Stimulated activated CD4-positive, alpha-beta T cell treated with anti-CD3 and anti-CD28 coated beads, TNF-alpha, amount 100 ng/mL, for 48 hours (primary cell): ENCODE results near the gene ATP7B.
A peak's percentile ranks its signal among the peaks of the same experiment; 100 is the strongest.
"Not testable (repeated sequence)": the region's sequence is repeated elsewhere in the genome, so short reads cannot be mapped to it uniquely, and the experiment has no call there.

Experiments used
- DNase-seq, 3 donors: peaks; one replicate each; pipeline ENCODE4 v3.0.0-alpha.2; 2020; ENCODE audit warnings: low read depth in 3 of 3

ATP7B gene

DNA sequence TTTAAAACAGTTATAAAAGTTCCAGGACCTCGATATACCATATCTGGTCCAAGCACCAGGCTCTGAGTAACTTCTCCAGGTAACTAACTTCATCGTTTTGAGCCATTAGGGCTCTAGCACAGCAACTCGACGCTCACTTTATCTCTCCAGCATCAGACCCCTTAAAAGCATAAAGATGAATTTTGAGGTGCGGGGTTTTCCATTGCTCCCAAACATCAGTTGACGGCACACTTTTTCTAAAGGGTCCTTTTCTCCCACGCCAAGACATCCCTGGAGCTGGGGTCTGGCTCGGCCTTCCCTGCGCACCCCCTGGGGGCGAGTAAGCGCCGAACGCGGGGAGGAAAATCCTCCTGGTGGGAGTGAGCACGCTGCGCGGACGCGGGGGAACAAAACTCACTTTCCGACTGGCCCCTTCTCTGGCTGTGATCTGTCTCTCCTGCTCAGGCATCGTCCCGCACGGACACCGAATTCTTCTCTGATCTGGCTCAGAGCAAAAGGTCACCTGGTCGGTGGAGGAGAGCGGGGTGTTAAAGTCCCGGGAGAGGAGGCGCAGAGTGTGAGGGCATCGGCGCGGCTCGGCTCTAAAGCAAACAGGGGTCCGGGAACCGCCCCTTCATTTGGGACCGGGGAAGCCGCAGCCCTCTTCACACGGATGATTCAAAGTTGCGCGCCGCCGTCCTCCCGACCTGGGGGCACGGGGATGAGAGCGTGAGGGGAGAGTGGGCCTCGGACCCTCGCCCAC lies at the start of gene ATP7B:
ATP7B (minus strand) TSS at position 561 of the 742 bp plus-strand sequence; CDS start at position 448, 113 bp downstream.
- DNase-seq = peak in 2 of 3 donors; percentile 3 to 14

DNA sequence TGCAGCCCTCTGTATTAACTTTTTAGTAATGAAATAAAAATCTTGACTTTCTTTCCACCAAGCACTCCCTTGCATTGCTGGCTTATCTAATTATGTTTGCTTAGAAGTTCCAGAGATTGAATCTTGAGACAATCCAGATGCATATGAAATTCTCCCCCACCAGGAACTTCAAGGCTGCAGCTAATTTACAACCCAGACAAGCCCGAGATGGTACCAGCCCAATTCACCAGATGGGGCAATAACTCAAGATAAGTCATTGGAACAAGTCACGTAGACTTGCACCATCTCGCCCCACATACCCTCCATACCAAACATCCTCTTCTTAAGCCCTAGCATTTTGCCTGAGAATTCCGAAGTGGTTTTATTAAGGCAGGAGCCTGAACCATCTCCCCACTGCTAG lies 42.2 kb upstream of the ATP7B start:
- no peak for DNase-seq

DNA sequence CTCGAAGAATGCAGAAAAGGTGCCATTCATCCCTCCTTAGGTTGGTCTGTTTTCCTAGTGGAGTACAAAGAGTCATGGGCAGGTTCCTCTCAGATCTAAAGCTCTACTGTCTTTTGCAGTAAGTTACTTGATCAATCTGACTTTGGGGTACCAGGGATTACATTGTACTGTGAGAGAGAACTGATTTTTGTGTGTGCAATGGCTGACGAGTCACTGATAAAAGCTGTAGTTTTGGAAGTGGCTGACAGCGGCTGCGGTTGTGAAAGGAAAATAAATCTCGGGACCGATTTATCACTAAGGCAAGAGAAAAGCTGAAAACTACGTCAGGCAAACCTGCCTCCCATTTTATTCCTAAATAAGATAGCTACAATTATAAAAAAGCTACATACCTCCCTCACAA lies 40.1 kb upstream of the ATP7B start:
- DNase-seq = no peak

DNA sequence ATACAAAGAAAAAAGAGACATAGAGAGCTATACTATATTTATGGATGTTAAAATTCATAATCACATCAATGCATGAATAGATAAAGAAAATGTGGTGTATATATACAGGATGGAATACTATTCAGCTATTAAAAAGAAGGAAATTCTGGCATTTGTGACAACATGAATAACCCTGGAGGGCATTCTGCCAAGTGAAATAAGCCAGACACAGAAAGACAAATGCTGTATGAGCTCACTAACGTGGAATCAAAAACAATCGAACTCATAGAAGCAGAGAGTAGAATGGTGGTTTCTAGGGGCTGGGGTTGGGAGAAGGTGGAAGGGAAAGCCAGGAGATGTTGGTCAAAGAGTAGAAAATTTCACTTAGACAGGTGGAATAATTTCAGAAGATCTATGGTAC lies 37.3 kb upstream of the ATP7B start:
- no peak for DNase-seq

DNA sequence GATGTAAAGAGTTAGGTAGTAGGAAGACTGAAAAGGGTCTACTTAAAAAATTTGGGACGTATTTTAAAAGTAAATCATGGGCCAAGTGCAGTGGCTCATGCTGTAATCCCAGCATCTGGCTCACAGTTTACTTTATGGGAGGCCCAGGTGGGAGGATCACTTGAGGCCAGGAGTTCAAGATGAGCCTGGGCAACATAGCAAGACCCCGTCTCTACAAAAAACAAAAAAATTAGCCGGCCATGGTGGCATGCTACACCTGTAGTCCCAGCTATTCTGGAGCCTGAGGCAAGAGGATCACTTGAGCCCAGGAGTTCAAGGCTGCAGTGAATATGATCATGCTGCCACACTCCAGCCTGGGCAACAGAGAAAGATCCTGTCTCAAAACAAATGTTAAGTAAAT lies 36.2 kb upstream of the ATP7B start:
- DNase-seq = no peak

DNA sequence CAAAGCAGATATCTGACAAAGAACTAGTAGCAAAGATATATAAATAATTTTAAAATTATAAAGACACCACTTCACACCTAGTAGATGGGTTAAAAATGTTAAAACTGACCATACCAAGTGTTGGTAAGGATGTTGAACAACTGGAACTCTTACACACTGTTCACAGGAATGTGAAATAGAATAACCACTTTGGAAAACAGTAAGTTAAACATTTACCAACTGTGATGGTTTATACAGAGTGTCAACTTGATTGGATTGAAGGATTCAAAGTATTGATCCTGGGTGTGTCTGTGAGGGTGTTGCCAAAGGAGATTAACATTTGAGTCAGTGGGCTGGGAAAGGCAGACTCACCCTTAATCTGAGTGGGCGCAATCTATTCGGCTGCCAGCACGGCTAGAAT lies 32.4 kb upstream of the ATP7B start:
- DNase-seq = no peak

DNA sequence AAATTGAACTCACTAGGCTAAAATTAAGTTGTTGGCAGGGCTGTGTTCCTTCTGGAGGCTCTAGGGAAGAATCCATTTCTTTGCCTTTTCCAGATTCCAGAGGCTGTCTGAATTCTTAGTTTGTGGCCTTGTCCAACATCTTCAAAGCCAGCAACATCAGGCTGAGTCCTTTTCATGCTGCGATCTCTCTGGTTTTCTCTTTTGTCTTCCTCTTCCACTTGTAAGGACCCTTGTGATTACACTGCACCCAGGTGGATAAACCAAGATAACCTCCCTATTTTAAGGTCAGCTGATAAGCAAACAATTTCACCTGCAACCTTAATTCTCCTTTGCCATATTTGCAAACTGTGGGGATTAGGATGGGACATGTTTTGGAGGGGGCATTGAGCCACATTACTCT lies 24.8 kb upstream of the ATP7B start:
- DNase-seq = no peak

DNA sequence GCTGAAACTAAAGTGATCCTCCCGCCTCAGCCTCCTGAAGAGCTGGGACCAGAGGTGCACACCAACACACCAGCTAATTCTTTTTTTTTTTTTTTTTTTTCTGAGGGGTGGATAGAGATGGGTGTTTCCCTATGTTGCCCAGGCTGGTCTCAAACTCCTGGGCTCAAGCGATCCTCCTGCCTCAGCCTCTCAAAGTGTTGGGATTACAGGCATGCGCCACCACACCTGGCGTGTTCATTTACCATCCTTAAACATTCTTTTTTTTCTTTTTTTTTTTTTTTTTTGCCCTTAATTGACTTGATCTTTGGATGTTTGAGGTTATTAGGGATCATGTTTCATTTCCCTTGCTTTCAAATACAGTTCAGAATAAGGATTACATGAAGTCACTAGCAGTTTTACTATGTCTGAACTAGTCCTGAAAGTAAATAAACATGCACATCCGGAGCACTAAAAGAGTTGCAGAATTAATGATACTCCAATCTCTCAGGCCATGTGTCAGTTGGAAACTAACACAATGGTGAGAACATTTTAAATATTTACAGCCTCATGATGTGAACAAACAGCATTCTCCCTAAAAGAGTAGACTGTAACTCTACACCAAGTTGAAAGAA lies 23.5 kb upstream of the ATP7B start:
- no peak for DNase-seq

DNA sequence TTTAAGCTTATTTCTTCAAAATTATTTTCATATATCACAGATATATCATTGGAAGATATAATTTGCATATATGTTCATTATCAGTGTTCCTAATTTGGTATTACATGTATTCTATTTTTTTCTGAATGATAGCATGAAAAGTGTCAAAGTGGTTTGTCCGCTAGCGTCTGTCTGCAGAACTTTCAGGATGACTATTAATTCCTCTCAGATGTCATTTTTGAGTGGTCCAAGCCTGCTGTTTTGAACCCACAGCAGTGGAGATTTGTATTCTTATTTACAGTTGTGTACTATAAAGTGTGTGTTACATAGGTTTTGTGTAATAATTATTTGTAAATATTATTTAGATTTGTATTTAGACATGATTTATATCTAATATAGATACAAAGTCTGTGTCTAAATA lies 21.8 kb upstream of the ATP7B start:
- no peak for DNase-seq

DNA sequence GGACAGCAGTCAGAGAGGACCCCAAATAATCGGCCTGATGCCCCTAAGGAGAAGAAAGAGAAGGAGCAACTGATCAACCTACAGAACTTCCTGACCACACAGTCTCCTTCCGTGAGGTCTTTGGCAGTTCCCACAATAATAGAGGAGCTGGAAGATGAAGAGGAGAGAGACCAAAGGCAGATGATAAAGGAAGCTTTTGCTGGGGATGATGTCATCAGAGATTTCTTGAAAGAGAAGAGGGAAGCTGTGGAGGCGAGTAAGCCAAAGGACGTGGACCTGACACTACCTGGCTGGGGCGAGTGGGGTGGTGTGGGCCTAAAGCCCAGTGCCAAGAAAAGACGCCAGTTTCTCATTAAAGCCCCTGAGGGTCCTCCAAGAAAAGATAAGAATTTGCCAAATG lies 19.2 kb upstream of the ATP7B start:
- DNase-seq = not testable (repeated sequence)

DNA sequence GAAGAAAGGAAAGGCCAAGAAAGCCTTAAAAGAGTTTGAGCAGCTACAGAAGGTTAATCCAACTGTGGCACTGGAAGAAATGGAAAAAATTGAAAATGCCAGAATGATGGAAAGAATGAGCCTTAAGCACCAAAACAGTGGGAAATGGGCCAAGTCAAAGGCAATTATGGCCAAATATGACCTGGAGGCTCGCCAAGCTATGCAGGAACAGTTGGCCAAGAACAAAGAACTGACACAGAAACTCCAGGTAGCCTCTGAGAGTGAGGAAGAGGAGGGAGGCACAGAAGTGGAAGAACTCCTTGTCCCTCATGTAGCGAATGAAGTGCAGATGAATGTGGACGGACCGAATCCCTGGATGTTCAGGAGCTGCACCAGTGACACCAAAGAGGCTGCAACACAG lies 18.3 kb upstream of the ATP7B start:
- DNase-seq = no peak

DNA sequence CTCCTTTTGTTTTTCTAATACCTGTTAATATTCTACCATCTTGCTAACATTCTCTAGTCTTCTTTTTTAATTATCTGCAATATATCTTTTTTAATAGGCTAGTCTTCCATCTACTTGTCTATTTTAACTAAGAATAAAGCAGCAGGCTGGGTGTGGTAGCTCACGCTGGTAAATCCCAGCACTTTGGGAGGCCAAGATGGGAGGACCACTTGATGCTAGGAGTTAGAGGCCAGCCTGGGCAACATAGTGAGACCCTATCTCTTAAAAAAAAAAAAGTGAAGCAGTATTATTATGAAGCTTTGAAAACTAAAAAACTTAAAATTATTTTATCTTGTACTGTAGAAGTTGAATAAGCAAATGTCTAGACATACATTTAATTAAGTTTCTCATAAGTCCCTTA lies 16.6 kb upstream of the ATP7B start:
- DNase-seq = no peak

DNA sequence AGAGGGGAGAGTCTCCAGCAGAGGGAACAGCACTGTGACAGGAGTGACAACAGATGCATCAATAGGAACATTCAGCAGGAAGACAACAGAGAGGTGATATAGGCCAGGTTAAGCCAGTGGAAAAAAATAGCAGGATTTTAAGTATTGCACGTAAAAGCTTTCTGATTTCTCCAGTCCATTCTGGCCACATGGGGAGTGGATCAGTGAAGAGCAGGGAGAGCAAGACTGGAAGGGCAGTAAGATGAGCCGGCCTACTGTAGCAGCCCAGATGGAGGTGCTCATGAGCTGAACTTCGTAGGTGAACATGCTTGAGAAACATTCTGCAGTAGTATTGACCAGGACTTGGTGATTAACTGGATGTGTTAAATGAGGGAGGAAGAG lies 15.0 kb upstream of the ATP7B start:
- DNase-seq = no peak

DNA sequence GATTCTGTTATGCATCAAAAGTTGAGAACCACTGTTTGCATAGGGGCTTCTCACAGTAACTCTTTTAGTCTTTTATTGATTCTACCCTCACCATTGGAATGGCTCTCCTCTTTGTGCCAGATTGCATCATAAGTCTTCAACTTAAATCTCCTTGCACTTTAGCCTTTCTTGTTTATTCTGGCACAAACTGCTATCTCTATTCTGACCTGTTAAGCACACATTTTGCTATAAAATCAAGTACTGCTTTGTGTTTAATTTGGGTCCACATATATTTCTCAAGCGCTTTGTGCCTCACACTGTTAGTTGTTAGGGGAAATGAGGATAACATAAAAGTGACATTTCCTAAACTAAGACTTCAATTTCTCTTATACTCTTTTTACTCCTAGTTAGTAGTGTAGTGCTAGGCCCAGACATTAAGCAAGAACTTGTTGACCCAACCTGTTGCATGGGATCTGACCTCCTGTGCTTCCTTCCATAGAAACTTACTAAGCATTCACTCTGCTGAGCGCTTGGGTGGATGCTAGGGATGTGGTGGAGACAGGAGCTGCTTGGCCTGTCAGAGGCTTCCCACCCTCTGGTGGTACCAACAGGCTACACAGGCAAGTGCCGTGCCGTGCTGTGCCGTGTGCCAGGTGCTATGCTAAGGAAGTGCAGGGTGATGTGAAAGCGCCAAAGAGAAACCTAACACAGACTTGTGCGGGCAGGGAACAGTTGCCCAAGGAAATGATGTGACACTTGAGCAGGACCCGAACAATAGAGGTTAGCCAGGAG lies 14.4 kb upstream of the ATP7B start:
- no peak for DNase-seq

DNA sequence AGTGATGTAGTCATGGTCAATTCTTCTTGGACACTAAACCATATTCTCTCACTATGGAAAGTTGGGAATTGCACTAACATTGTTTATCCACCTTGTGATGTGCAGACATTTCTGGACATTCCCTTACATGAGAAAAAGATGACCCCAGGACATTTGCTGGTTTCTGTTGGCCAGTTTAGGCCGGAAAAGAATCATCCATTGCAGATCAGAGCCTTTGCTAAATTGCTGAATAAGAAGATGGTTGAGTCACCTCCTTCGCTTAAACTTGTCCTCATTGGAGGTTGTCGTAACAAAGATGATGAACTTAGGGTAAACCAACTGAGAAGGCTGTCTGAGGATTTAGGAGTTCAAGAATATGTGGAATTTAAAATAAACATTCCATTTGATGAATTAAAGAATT lies 13.2 kb upstream of the ATP7B start, which contains the start of gene UTP14C:
UTP14C (plus strand) TSS at position 211 of the 400 bp plus-strand sequence. CDS start 4,114 bp downstream, outside the sequence.
- DNase-seq = no peak

DNA sequence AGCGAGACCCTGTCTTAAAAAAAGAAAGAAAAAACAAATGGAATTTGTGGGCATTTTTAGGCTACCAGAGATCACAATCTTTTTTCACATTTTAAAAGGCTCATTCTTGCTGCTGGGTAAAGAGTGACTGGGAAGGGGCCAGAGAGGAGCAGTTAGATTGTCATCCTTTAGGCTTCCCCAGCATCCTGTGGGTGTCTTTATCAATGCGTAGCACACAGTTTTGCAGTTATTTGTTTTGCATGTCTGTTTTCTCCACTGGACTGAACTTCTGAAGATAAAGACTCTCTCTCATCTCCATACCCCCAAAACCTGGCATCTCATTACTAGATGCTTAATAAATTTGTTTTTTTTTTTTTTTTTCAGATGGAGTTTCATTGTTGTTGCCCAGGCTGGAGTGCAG lies 11.1 kb upstream of the ATP7B start:
- no peak for DNase-seq

DNA sequence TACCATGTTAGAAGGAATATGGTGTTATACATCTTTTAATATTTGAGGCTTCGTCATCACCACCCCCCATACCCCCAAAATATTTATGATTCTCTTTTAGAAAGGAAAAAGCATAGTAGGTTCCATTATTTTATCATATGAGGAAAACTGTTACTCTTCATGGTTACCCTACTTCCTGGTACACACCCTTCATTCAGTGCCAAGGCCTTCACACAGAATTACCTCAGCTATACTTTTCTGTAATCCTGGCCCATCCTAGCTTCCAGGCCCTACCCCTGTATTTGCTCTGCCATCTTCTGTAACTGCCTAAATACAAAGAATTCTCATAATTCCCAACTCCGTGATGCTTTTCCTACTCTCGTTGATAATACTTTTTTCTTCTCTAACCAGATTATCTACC lies 8.9 kb upstream of the ATP7B start:
- no peak for DNase-seq

DNA sequence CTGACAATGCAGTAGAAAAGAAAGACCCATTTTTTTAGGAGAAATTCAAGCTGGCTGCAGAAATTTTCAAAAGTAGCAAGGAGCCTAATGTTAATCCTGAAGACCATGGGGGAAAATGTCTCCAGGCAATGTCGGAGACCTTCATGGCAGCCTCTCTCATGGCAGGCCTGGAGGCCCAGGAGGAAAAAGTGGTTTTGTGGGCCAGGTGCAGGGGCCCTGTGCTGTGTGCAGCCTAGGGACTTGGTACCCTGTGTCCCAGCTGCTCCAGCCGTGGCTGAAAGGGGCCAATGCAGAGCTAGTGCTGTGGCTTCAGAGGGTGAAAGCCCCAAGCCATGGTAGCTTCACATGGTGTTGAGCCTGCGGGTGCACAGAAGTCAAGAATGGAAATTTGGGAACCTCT lies 5.0 kb upstream of the ATP7B start:
- no peak for DNase-seq

DNA sequence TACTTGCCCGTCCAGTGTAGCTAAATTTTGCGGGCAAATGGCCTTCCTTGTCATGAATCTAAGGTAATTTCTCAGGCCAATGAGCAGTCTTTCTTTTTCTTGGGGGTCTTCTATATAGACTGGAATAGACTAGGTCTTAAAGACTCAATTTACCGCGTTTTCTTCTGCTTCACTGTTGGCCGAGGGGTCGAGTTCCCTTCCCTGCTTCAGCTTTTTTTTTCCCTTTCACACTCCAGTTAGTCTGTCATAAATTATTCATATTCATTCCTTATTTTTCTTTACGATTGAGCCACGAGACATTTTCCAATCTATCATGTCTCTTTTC lies 1.2 kb upstream of the ATP7B start:
- DNase-seq = no peak

DNA sequence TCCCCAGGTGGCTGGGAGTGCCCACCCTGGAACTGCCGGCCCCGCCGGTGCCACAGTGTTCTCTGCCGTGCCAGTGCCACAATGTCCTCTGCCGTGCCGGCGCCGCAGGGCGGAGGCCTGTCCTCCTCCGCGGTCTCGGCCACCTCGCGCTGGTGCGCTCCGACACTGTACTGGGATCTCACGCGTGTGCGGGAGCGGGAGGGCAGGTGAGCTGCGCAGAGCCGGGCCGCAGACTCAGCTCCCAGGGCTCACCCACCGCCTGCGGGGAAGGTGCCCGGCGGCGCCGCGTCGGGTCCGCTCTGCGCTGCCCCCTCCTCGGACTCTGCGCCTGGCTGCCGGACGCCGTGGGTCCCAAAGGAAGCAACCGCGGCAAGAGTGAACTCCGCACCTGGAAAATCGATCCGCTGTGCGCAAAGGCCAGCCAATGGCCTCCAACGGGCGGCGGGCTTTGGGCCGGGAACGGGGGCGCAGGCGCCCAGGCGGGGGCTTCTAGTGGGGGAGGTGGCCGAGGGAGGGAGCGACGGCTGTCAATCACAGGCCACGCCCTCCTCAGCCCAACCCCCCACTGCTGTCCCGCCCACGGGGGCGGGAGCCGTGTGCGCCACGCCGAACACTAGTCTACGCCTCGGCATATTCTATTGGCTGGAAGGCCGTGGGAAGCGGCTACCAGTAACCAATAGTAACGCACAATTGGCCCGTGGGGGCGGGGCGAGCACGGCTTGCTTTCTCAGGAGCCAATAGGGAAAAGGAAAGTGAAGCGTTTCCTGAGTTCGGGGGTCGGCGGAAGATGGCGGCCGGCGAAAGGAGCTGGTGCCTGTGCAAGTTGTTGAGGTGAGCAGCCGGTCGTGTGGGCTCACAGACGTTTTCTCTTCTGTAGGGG lies 622 bp upstream of the ATP7B start, which contains the start of gene ALG11:
ALG11 (plus strand) TSS at position 767 of the 880 bp plus-strand sequence; CDS start at position 788, 21 bp downstream.
- DNase-seq = peak; percentile 99

DNA sequence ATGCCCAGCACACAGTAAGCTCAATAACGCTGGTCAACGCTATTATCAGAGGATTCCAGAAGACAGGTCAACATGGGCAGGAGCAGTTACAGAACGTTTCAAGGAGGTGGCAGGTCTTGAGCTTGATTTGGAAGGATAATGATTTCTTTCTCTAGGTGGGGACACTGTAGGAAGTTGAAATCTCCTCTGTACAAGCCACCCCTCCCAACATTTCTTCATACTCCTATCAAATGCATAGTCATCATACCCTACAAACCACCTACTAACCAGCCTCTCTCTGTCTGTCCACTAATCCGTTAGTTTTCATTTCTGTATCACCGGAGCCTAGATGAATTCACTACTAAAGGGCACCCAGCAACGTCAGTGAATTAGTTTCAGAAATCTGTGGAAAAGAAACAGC lies 1.3 kb downstream of the ATP7B start:
- no peak for DNase-seq
